Gastroesophageal sphincter (tissue), 3 donors: ENCODE data around the gene P4HA3.

Source experiments
- CTCF ChIP-seq, 4 experiments: fragments of 200-600 bp in 2 of 4; fragments of 450-650 bp in 2 of 4; sonication (generic) in 1 of 4; IDR thresholded peaks; one replicate each; pipeline ENCODE4 v1.5.1; 2017 to 2019; ENCODE audit warnings: antibody characterized with exemption in 4 of 4, mild to moderate bottlenecking in 2 of 4, moderate library complexity in 2 of 4
- EP300 ChIP-seq: sonication (generic); formaldehyde crosslinking; IDR thresholded peaks from one replicate; pipeline ENCODE4 v1.6.1; 2017; ENCODE audit warnings: antibody characterized with exemption, mild to moderate bottlenecking
- POLR2A ChIP-seq, 2 donors: fragments of 450-650 bp; IDR thresholded peaks; one replicate each; pipeline ENCODE4 v1.6.1; 2017; ENCODE audit warnings: antibody characterized with exemption in 2 of 2, mild to moderate bottlenecking in 2 of 2, moderate library complexity in 1 of 2
- POLR2AphosphoS5 ChIP-seq: sonication (generic); formaldehyde crosslinking; IDR thresholded peaks from one replicate; pipeline ENCODE4 v1.6.1; 2017; ENCODE audit warnings: antibody characterized with exemption

- TF ChIP-seq CTCF (IDR thresholded peaks at IDR 0.05), result no peak
- TF ChIP-seq POLR2A (IDR thresholded peaks at IDR 0.05), result no peak
- TF ChIP-seq POLR2AphosphoS5, result no peak
- no peak for TF ChIP-seq EP300
Observed at GRCh38 chr11:74248469-74248868, 63.0 kb downstream of the P4HA3 start.
